HEK293 (cell line): ENCODE measurements around the gene ATF5.

Experiments used
- HOXD13 ChIP-seq: sonication (generic); formaldehyde crosslinking; IDR thresholded peaks from 2 replicates; pipeline ENCODE4 v1.8.0; 2022; ENCODE audit warnings: missing genetic modification reagents, borderline replicate concordance
- TF ChIP-seq, protein P1 (sequence below): fragments of 450-650 bp; formaldehyde crosslinking; IDR thresholded peaks from 2 replicates; pipeline ENCODE4 v1.5.1; 2016; ENCODE audit warnings: missing biosample characterization, missing genetic modification characterization

DNA sequence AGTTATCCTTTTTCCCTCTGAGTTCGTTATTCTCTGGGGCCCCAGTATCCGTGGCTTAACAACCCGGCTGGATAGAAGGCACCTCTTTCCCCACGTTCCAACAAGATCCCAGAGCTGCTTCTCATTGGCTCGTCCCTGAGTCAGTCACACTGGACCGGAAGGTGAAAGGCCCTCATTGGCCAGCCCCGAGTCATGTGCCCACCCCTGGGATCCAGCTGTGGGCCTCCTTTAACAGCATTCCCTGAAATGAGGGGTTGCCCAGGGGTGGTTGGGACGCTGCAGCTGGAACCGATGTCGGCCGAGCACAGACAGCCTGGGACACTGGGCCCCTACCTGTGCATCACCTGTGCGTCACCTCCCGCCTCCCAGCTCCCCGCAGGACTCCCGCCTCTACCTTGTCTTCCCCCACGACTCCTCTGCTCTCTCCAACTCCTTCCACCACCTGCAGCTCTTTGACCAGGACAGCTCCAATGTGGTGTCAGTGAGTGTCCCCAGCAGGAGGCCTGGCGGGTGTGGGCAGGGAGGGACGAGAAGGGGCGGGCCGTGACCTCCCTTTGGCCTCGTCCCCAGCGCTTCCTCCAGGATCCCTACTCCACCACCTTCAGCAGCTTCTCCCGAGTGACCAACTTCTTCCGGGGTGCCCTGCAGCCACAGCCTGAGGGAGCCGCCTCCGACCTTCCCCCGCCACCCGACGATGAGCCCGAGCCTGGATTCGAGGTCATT lies 47.2 kb upstream of the ATF5 start:
- TF ChIP-seq, protein P1, sequence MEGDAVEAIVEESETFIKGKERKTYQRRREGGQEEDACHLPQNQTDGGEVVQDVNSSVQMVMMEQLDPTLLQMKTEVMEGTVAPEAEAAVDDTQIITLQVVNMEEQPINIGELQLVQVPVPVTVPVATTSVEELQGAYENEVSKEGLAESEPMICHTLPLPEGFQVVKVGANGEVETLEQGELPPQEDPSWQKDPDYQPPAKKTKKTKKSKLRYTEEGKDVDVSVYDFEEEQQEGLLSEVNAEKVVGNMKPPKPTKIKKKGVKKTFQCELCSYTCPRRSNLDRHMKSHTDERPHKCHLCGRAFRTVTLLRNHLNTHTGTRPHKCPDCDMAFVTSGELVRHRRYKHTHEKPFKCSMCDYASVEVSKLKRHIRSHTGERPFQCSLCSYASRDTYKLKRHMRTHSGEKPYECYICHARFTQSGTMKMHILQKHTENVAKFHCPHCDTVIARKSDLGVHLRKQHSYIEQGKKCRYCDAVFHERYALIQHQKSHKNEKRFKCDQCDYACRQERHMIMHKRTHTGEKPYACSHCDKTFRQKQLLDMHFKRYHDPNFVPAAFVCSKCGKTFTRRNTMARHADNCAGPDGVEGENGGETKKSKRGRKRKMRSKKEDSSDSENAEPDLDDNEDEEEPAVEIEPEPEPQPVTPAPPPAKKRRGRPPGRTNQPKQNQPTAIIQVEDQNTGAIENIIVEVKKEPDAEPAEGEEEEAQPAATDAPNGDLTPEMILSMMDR (tag by site-specific recombination) = no peak
- no peak for TF ChIP-seq HOXD13 (CRISPR knock-in tag)
